Measurements from ENCODE around the gene FYN. TPM values are rescaled to one million over a fixed set of nuclear protein-coding genes. Genes with fewer than 3 reads are reported as not detected.
"Not testable (repeated sequence)": the region's sequence is repeated elsewhere in the genome, so short reads cannot be mapped to it uniquely, and the experiment has no call there.

The FYN gene
- total and polyA plus RNA-seq, 5 experiments from 2014 or later, result 159 to 531 (median 317) TPM

DNA sequence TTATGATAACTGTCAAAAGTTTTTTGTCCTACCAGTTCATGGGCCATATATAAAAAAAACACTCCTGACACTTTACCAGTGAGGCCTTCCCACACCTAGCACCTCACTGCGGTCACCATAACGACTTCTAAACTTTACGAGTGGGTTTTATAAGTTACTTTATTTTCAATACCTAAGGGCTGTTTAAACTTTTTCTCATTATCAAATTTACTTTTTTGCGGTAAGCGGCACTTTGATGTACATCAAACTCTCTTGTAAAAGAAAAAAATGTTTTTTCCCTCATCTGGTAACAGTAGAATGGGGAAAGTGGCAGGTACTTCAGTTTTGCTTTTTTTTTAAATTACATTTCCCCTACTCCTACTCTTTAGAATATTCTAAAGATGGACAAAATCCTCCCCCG is 36.2 kb downstream of the FYN start:
- peak overlapping the region; percentile 4 to 76 (median 64) for H3K4me3 Mint-ChIP-seq
- no peaks in the 10 kb centered on the region for H3K9me3 Mint-ChIP-seq
- peaks cover 0 to 11% (median 3%) of the 10 kb centered on the region in 3 donors for H3K36me3 Mint-ChIP-seq
- H3K4me1 Mint-ChIP-seq, result peaks cover 39 to 80% (median 40%) of the 10 kb centered on the region in 4 donors
- ATAC-seq (peak; percentile 64 to 70), DNase-seq (peak in 6 of 10 donors; percentile 32 to 71 (median 60))
- peak overlapping the region in 9 of 10 donors; percentile 70 to 96 (median 87) for H3K27ac Mint-ChIP-seq
- POLR2A ChIA-PET, result no interaction called here
- no peaks in the 10 kb centered on the region for H3K27me3 Mint-ChIP-seq

DNA sequence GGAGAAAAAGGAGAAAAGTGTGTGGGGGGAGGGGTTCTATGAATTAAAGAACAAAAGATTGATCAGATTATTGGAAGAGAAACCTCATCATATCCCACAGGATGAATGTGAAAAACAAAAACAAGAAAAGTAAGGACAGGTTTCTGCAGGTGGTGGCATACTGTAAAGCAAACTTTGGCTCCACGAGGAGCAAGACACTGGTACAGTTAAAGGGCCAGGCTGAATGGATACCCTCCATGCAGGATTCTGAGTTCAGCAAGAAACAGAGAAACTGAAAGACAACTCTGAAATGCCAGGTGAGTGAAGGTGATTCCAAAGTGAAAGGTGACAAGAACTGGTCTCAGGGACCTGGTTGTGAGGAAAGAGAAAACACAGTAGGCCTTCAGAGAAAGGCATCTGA is 37.4 kb downstream of the FYN start:
- no peaks in the 10 kb centered on the region for H3K9me3 Mint-ChIP-seq
- ATAC-seq (no peak), DNase-seq (no peak)
- H3K4me3 Mint-ChIP-seq, result peak overlapping the region in 5 of 10 donors; percentile 4 to 48 (median 24)
- H3K4me1 Mint-ChIP-seq, result peaks cover 39 to 86% (median 50%) of the 10 kb centered on the region in 4 donors
- no peaks in the 10 kb centered on the region for H3K27me3 Mint-ChIP-seq
- peak overlapping the region in 8 of 10 donors; percentile 37 to 94 (median 78) for H3K27ac Mint-ChIP-seq
- POLR2A ChIA-PET, result no interaction called here
- peaks cover 0 to 12% (median 3%) of the 10 kb centered on the region in 3 donors for H3K36me3 Mint-ChIP-seq

DNA sequence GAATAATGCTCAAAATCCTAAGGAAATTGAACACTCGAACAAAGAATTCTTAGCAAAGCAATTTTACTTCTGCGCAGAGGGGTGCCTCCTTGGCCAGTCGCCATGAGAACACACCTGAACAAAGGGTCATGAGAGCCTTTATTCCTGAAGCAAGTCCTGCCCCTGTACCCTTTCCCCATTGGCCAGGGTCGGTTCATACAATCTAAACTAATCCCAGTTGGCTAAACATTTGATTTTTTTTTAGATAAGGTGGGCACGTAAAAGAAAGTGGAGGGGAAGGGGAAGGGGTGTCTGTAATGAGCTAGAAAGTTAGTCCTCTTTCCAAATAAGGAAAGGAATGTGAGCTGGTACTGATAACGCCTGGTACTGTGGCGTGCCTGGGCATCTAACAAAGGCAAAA is 37.9 kb downstream of the FYN start:
- DNase-seq, H3K27me3 Mint-ChIP-seq, POLR2A ChIA-PET, ATAC-seq, H3K9me3 Mint-ChIP-seq: not testable (repeated sequence)
- Mint-ChIP-seq H3K4me1 (peaks cover 41 to 90% (median 54%) of the 10 kb centered on the region in 4 donors), H3K4me3 (peak overlapping the region in 2 of 10 donors; percentile 24 to 48), H3K27ac (peak overlapping the region in 8 of 10 donors; percentile 19 to 94 (median 78)), H3K36me3 (peaks cover 0 to 16% (median 3%) of the 10 kb centered on the region in 3 donors)

GRCh38 chr6:111834356-111834755 is 38.9 kb downstream of the FYN start:
- H3K27ac Mint-ChIP-seq, result peak overlapping the region in 6 of 10 donors; percentile 5 to 74 (median 60)
- ATAC-seq (no peak), DNase-seq (no peak)
- no peaks in the 10 kb centered on the region for H3K27me3 Mint-ChIP-seq
- no peaks in the 10 kb centered on the region for H3K9me3 Mint-ChIP-seq
- H3K4me1 Mint-ChIP-seq, result peaks cover 40 to 88% (median 64%) of the 10 kb centered on the region in 4 donors
- peak overlapping the region in 2 of 10 donors; percentile 28 to 38 for H3K4me3 Mint-ChIP-seq
- POLR2A ChIA-PET, result no interaction called here
- H3K36me3 Mint-ChIP-seq, result peaks cover 0 to 25% (median 3%) of the 10 kb centered on the region in 3 donors

- H3K27ac Mint-ChIP-seq, result peak overlapping the region in 8 of 10 donors; percentile 17 to 90 (median 64)
- H3K27me3 Mint-ChIP-seq, result no peaks in the 10 kb centered on the region
- peaks cover 0 to 36% (median 13%) of the 10 kb centered on the region in 3 donors for H3K36me3 Mint-ChIP-seq
- ATAC-seq (no peak), DNase-seq (no peak)
- H3K4me3 Mint-ChIP-seq, result peak overlapping the region in 9 of 10 donors; percentile 17 to 76 (median 61)
- POLR2A ChIA-PET, result no interaction called here
- H3K4me1 Mint-ChIP-seq, result peaks cover 34 to 84% (median 72%) of the 10 kb centered on the region in 4 donors
- H3K9me3 Mint-ChIP-seq, result no peaks in the 10 kb centered on the region
Observed at GRCh38 chr6:111832833-111833418, 40.3 kb downstream of the FYN start.

GRCh38 chr6:111831408-111831807 is 41.8 kb downstream of the FYN start:
- H3K36me3 Mint-ChIP-seq, result peaks cover 0 to 40% (median 13%) of the 10 kb centered on the region in 3 donors
- no peak overlapping the region for H3K4me3 Mint-ChIP-seq
- H3K9me3 Mint-ChIP-seq, result no peaks in the 10 kb centered on the region
- H3K4me1 Mint-ChIP-seq, result peaks cover 34 to 88% (median 78%) of the 10 kb centered on the region in 4 donors
- no peak for DNase-seq
- no peak for ATAC-seq
- peak overlapping the region in 2 of 10 donors; percentile 58 to 68 for H3K27ac Mint-ChIP-seq
- POLR2A ChIA-PET, result no interaction called here
- H3K27me3 Mint-ChIP-seq, result no peaks in the 10 kb centered on the region

- no peak for DNase-seq
- peak overlapping the region in 1 of 10 donors; percentile 20 for H3K4me3 Mint-ChIP-seq
- peaks cover 0 to 30% (median 10%) of the 10 kb centered on the region in 3 donors for H3K36me3 Mint-ChIP-seq
- H3K9me3 Mint-ChIP-seq, result no peaks in the 10 kb centered on the region
- ATAC-seq, result no peak
- H3K4me1 Mint-ChIP-seq, result peaks cover 37 to 88% (median 79%) of the 10 kb centered on the region in 4 donors
- POLR2A ChIA-PET, result interaction anchor here (1.1 kb wide), 1 partner anchor 10 kb away, joined by 3 read pairs; no protein-coding TSS in a partner anchor
- H3K27me3 Mint-ChIP-seq, result no peaks in the 10 kb centered on the region
- H3K27ac Mint-ChIP-seq, result peak overlapping the region in 8 of 10 donors; percentile 14 to 87 (median 50)
Observed at GRCh38 chr6:111829998-111830397, 43.3 kb downstream of the FYN start.

- Mint-ChIP-seq H3K4me1 (peaks cover 40 to 88% (median 79%) of the 10 kb centered on the region in 4 donors), H3K4me3 (peak overlapping the region in 1 of 10 donors; percentile 20), H3K36me3 (peaks cover 0 to 30% (median 10%) of the 10 kb centered on the region in 3 donors), H3K27me3 (no peaks in the 10 kb centered on the region), H3K9me3 (no peaks in the 10 kb centered on the region), H3K27ac (peak overlapping the region in 5 of 10 donors; percentile 39 to 87 (median 68))
- no peak for DNase-seq
- POLR2A ChIA-PET, result interaction anchor here (1.1 kb wide), 1 partner anchor 10 kb away, joined by 3 read pairs; no protein-coding TSS in a partner anchor
- ATAC-seq, result no peak
Observed at GRCh38 chr6:111829581-111829980, 43.7 kb downstream of the FYN start.

- ATAC-seq (no peak), DNase-seq (no peak)
- Mint-ChIP-seq H3K4me1 (peaks cover 43 to 88% (median 79%) of the 10 kb centered on the region in 4 donors), H3K36me3 (peaks cover 0 to 29% (median 10%) of the 10 kb centered on the region in 3 donors), H3K9me3 (no peaks in the 10 kb centered on the region), H3K27me3 (no peaks in the 10 kb centered on the region), H3K27ac (peak overlapping the region in 3 of 10 donors; percentile 14 to 68 (median 17)), H3K4me3 (no peak overlapping the region)
- POLR2A ChIA-PET, result no interaction called here
Observed at GRCh38 chr6:111828809-111829208, 44.4 kb downstream of the FYN start.

- DNase-seq, result no peak
- H3K27ac Mint-ChIP-seq, result peak overlapping the region; percentile 30 to 93 (median 86)
- ATAC-seq, result peak in 1 of 2 donors; percentile 18
- peaks cover 0 to 25% (median 10%) of the 10 kb centered on the region in 3 donors for H3K36me3 Mint-ChIP-seq
- H3K4me1 Mint-ChIP-seq, result peaks cover 43 to 83% (median 69%) of the 10 kb centered on the region in 4 donors
- no peaks in the 10 kb centered on the region for H3K9me3 Mint-ChIP-seq
- no peaks in the 10 kb centered on the region for H3K27me3 Mint-ChIP-seq
- POLR2A ChIA-PET, result interaction anchor here (0.9 to 1.8 kb wide), 4 partner anchors 14 to 65 kb away, joined by 3 to 5 read pairs (median 4); no protein-coding TSS in a partner anchor
- H3K4me3 Mint-ChIP-seq, result no peak overlapping the region
Observed at GRCh38 chr6:111825439-111826086, 47.7 kb downstream of the FYN start.

DNA sequence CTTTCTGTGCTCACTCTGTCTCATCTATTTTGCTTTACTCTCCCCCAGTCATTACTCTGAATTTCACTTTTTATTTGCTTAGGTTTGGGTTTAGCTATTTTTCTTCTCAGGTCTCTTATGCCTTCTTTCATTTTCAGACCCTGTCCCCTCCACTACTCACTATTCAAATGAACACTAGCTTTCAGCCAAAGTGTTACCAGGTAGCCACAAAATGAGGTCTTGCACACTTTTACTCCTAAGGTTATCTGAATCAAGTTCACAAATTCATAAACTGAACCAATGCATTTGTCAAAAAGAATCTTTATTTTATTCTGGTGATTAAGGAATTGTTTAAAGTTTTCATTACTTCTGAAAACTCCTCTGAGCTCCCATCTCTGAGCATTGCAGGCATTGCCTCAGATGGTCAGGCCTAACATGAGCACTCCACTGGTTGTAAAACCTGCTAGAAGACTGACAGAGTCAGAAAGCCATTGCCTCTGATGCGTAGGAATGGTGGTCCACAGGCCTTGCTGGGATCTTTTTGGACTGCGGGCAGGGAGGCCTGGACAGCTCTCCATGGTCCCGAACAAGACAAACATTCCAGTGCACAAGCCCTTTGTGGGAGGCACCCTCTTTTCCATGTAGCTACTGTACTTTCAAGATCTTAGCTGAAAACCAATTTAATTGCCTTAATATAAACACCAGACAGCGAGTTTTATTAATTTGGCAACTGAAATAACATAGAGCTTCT is 48.5 kb downstream of the FYN start:
- DNase-seq, result no peak
- POLR2A ChIA-PET, result interaction anchor here (0.7 to 1.8 kb wide), 6 partner anchors 15 to 219 kb away, joined by 3 to 5 read pairs (median 3); no protein-coding TSS in a partner anchor
- ATAC-seq, result no peak
- Mint-ChIP-seq H3K4me3 (peak overlapping the region in 9 of 10 donors; percentile 8 to 79 (median 21)), H3K4me1 (peaks cover 36 to 77% (median 62%) of the 10 kb centered on the region in 4 donors), H3K27ac (peak overlapping the region; percentile 30 to 93 (median 86)), H3K9me3 (no peaks in the 10 kb centered on the region), H3K36me3 (peaks cover 0 to 17% (median 10%) of the 10 kb centered on the region in 3 donors), H3K27me3 (no peaks in the 10 kb centered on the region)
